ENCODE results near the gene SAFB. TPM values are rescaled to one million over a fixed set of nuclear protein-coding genes. Genes with fewer than 3 reads are reported as not detected.
A peak's percentile ranks its signal among the peaks of the same experiment; 100 is the strongest.

SAFB gene
- polyA plus RNA-seq, 3 donors = 12.2 to 76.6 (median 23.1) TPM

GRCh38 chr19:5698635-5699422, 75.9 kb downstream of the SAFB start:
- H3K4me3 Mint-ChIP-seq = no peak overlapping the region

More at GRCh38 chr19:5698635-5699422, 75.9 kb downstream of the SAFB start:
- H3K9me3 Mint-ChIP-seq = peaks cover 0 to 3% (median 0%) of the 10 kb centered on the region in 7 donors
- TF ChIP-seq CTCF (IDR thresholded peaks at IDR 0.05) = no peak
- Histone ChIP-seq H3K27me3 (ENCODE audit: control insufficient read depth in 2 of 2, insufficient read depth in 2 of 2, low read length in 2 of 2) (no peaks in the 10 kb centered on the region), H3K4me2 (replicated peaks; ENCODE audit: extremely low read depth, low read length, poor library complexity, severe bottlenecking) (no peak overlapping the region), H4K20me1 (ENCODE audit: insufficient read depth, low read length) (peaks cover 43% of the 10 kb centered on the region), H3K36me3 (replicated peaks in 1 of 2; ENCODE audit: control insufficient read depth in 1 of 2, insufficient read depth in 2 of 2, low read length in 2 of 2) (peaks cover 68 to 69% of the 10 kb centered on the region in 2 donors), H3K27ac (ENCODE audit: low read depth in 1 of 2, low read length in 2 of 2) (no peak overlapping the region), H2AFZ (ENCODE audit: insufficient read depth, low read depth, low read length, poor library complexity, severe bottlenecking) (no peak overlapping the region), H3K9ac (ENCODE audit: insufficient read depth, low read length, poor library complexity, severe bottlenecking) (no peak overlapping the region), H3K79me2 (ENCODE audit: insufficient read depth, low read length) (peaks cover 16% of the 10 kb centered on the region), H3K9me3 (replicated peaks in 1 of 2; ENCODE audit: control insufficient read depth in 1 of 2, insufficient read depth in 1 of 2, low read length in 2 of 2) (no peaks in the 10 kb centered on the region), H3K4me3 (replicated peaks in 1 of 3; ENCODE audit: low read depth in 2 of 3, low read length in 3 of 3) (no peak overlapping the region), H3K4me1 (ENCODE audit: control insufficient read depth in 1 of 2, insufficient read depth in 2 of 2, low read length in 2 of 2) (no peaks in the 10 kb centered on the region)
- 94% methylated on average over 37 of the region's 38 CpGs for WGBS (ENCODE audit: insufficient coverage)
- H3K4me1 Mint-ChIP-seq = no peaks in the 10 kb centered on the region
- H3K36me3 Mint-ChIP-seq = peaks cover 42 to 72% of the 10 kb centered on the region in 2 donors
- peak overlapping the region in 1 of 7 donors; percentile 70 for H3K27ac Mint-ChIP-seq
- no peak for DNase-seq
- H3K27me3 Mint-ChIP-seq (ENCODE audit: low read depth in 3 of 3) = peaks cover 0 to 1% (median 0%) of the 10 kb centered on the region in 3 donors
- intact Hi-C loops (cut with micrococcal nuclease) = no loop called here

Measured in CD14-positive monocyte (primary cell).